Measurements from ENCODE around the gene PCID2.

The PCID2 gene

DNA sequence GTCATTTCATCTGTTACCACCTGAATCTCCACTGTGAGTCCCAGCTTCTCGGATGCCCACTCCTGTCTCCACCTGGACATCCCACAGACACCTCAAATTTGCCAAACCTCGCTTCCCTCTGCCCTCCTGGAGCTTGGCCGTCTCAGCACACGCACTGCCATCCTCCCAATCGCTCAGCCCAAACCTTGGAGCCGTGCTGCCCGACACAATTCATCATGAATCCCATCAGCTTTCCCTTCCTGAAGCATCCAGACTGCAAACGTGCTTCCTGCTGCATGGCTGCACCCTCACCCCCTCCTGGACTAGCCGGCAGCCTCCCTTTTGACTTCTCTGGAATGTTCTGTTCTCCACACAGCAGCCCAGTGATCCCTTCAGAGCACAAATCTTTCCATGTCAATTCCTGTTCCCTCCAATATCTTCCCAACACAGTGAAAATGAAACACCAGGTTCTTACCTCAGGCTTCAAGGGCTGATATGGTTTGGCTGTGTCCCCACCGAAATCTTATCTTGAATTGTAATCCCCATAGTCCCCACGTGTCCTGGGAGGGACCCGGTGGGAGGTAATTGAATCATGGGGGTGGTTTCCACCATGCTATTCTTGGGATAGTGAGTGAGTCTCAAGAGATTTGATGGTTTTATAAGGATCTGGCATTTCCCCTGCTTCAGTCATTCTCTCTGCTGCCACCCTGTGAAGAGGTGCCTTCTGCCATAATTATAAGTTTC is 51.1 kb downstream of the PCID2 start:
- peaks cover 37% of the 10 kb centered on the region for H3K4me1 ChIP-seq (ENCODE audit: control insufficient read depth, low read length)
- TF ChIP-seq CTCF (IDR thresholded peaks at IDR 0.05; ENCODE audit: low read depth, low read length, poor library complexity, severe bottlenecking) = no peak
- TF ChIP-seq EZH2phosphoT487 (IDR thresholded peaks at IDR 0.05; ENCODE audit: borderline replicate concordance, low read length) = no peak
- no peaks in the 10 kb centered on the region for H3K79me2 ChIP-seq (ENCODE audit: control insufficient read depth, low read length)

GRCh38 chr13:113155982-113156655 is 52.4 kb downstream of the PCID2 start:
- H3F3A ChIP-seq (ENCODE audit: control insufficient read depth, insufficient read depth) = peaks cover 11% of the 10 kb centered on the region
- no peaks in the 10 kb centered on the region for H3K79me2 ChIP-seq (ENCODE audit: control insufficient read depth, low read length)
- no peak for TF ChIP-seq CTCF (IDR thresholded peaks at IDR 0.05; ENCODE audit: low read depth, low read length, poor library complexity, severe bottlenecking)
- no peak for TF ChIP-seq EZH2phosphoT487 (IDR thresholded peaks at IDR 0.05; ENCODE audit: borderline replicate concordance, low read length)
- no peaks in the 10 kb centered on the region for H4K20me1 ChIP-seq (ENCODE audit: control insufficient read depth, insufficient read depth, low read depth, low read length)
- H3K9me3 ChIP-seq (ENCODE audit: control insufficient read depth, insufficient read depth, low read length) = peaks cover 7% of the 10 kb centered on the region; the same call in 1 of the 2 replicates
- H3K36me3 ChIP-seq (ENCODE audit: control insufficient read depth, low read length) = no peaks in the 10 kb centered on the region
- H3K4me2 ChIP-seq (ENCODE audit: low read length) = no peak overlapping the region
- no peak overlapping the region for H3K4me3 ChIP-seq (ENCODE audit: low read length)
- no peak overlapping the region for H3K27ac ChIP-seq (ENCODE audit: low read depth, low read length)
- H3K27me3 ChIP-seq (ENCODE audit: control insufficient read depth, low read length) = no peaks in the 10 kb centered on the region
- no peaks in the 10 kb centered on the region for H3K9me2 ChIP-seq (replicated peaks; ENCODE audit: control insufficient read depth, low read length)
- peaks cover 31% of the 10 kb centered on the region for H3K4me1 ChIP-seq (ENCODE audit: control insufficient read depth, low read length)

More for the DNA sequence above, 51.1 kb downstream of the PCID2 start:
- H3K27ac ChIP-seq (ENCODE audit: low read depth, low read length) = no peak overlapping the region
- no peaks in the 10 kb centered on the region for H3K9me2 ChIP-seq (replicated peaks; ENCODE audit: control insufficient read depth, low read length)
- peaks cover 7% of the 10 kb centered on the region; the same call in 1 of the 2 replicates for H3K9me3 ChIP-seq (ENCODE audit: control insufficient read depth, insufficient read depth, low read length)
- no peaks in the 10 kb centered on the region for H3K27me3 ChIP-seq (ENCODE audit: control insufficient read depth, low read length)
- H3F3A ChIP-seq (ENCODE audit: control insufficient read depth, insufficient read depth) = peaks cover 15% of the 10 kb centered on the region
- H3K36me3 ChIP-seq (ENCODE audit: control insufficient read depth, low read length) = no peaks in the 10 kb centered on the region
- H4K20me1 ChIP-seq (ENCODE audit: control insufficient read depth, insufficient read depth, low read depth, low read length) = no peaks in the 10 kb centered on the region
- H3K4me3 ChIP-seq (ENCODE audit: low read length) = no peak overlapping the region
- H3K4me2 ChIP-seq (ENCODE audit: low read length) = no peak overlapping the region

DNA sequence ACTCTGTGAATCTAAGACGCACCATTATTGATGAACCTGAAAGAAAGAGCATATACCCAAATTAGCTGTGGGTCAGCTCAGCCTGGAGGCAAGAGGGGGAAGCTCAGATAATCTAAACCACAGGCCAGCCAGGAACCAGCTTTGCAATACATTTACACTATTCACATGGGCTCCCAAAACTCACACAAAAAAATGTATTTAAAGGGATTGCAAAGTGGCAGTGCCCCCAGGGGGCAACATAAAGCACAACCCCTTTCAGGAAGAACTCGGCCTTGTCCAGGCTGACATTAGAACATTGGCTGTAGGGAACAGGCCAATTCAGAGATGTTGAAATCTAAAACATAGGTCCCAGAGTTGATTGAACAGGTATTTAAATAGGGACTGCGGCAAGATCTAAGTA is 53.3 kb downstream of the PCID2 start:
- Histone ChIP-seq H3K27me3 (ENCODE audit: control insufficient read depth, low read length) (no peaks in the 10 kb centered on the region), H3K36me3 (ENCODE audit: control insufficient read depth, low read length) (no peaks in the 10 kb centered on the region), H3F3A (ENCODE audit: control insufficient read depth, insufficient read depth) (peaks cover 4% of the 10 kb centered on the region; the same call in 1 of the 2 replicates), H3K4me1 (ENCODE audit: control insufficient read depth, low read length) (peaks cover 23% of the 10 kb centered on the region), H3K9me3 (ENCODE audit: control insufficient read depth, insufficient read depth, low read length) (peaks cover 7% of the 10 kb centered on the region; the same call in 1 of the 2 replicates), H3K9me2 (replicated peaks; ENCODE audit: control insufficient read depth, low read length) (no peaks in the 10 kb centered on the region), H3K27ac (ENCODE audit: low read depth, low read length) (no peak overlapping the region), H3K79me2 (ENCODE audit: control insufficient read depth, low read length) (no peaks in the 10 kb centered on the region), H4K20me1 (ENCODE audit: control insufficient read depth, insufficient read depth, low read depth, low read length) (no peaks in the 10 kb centered on the region), H3K4me2 (ENCODE audit: low read length) (no peak overlapping the region), H3K4me3 (ENCODE audit: low read length) (no peak overlapping the region)
- no peak for TF ChIP-seq EZH2phosphoT487 (IDR thresholded peaks at IDR 0.05; ENCODE audit: borderline replicate concordance, low read length)
- peak; percentile 12 for TF ChIP-seq CTCF (IDR thresholded peaks at IDR 0.05; ENCODE audit: low read depth, low read length, poor library complexity, severe bottlenecking)

Measured in DOHH2 (cell line).